Activated CD8-positive, alpha-beta memory T cell treated with anti-CD3 and anti-CD28 coated beads, Interleukin-2, amount 50 U/mL, for 1 hour (primary cell): ENCODE results near the gene ACTMAP.
"Not testable (repeated sequence)": the region's sequence is repeated elsewhere in the genome, so short reads cannot be mapped to it uniquely, and the experiment has no call there.

Experiments used
- DNase-seq: peaks from one replicate; pipeline ENCODE4 v3.0.0-alpha.2; 2020; ENCODE audit errors: extremely low read depth

ACTMAP gene

DNA sequence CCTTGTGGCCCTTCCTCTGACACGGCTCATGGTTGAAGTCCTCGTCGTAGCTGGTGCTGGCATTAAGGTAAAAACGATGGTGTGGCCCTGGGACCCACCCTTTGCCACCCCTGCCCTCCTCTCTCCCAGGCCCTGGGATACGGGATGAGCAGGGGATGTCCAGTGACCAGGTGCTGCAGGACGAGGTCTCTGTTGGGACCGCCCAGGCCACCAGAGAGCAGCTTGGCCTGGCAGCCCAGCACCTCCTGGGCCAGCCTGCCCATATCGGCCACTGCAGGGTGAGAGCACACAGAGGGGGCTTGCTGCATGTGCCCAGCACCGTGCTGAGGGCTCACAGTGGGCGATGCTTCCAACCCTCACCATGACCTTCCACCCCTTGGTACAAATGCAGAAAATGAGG is 6.4 kb downstream of the ACTMAP start:
- no peak for DNase-seq

- DNase-seq = no peak
These were observed 7.4 kb downstream of the ACTMAP start for GRCh38 chr19:40742886-40743285.

DNA sequence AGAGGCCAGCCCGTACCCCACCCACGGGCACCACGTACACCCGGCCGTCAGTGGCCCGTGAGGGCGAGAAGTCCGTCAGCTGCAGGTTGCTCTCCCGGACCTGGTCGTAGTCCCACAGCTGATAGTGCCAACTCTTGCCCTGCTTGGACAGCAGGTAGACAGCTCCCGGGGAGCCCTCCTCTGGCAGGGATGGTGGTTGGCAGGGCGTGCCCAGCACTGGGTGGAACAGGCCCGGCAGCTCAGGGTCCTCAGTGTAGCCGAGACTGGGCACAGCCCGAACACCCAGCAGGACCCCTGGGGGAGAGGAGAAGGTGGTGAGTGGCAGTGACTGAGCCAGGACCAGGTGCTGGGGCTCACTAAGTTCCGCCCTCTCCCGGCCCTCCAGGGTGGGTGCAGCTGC is 7.8 kb downstream of the ACTMAP start:
- DNase-seq = no peak

GRCh38 chr19:40741527-40742390 is 8.5 kb downstream of the ACTMAP start:
- no peak for DNase-seq

DNA sequence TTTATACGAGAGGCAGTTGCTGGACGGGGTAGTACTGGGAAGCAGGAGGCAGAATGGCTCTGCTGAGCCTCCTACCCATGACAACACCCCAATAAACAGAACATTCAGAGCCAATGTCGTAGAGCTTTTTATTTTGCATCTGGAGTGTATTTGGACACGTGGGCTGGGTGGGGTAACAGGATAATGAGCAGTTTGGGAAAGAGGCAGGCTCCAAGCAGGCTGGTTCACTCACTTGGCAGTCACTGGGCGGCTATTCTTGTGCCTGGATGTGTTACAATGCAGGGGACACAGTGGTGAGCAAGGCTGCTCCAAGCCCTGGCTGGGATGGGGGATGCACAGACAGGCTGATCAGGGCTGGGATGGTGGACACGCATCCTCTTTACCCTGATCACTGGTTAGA is 9.5 kb downstream of the ACTMAP start:
- DNase-seq = no peak

DNA sequence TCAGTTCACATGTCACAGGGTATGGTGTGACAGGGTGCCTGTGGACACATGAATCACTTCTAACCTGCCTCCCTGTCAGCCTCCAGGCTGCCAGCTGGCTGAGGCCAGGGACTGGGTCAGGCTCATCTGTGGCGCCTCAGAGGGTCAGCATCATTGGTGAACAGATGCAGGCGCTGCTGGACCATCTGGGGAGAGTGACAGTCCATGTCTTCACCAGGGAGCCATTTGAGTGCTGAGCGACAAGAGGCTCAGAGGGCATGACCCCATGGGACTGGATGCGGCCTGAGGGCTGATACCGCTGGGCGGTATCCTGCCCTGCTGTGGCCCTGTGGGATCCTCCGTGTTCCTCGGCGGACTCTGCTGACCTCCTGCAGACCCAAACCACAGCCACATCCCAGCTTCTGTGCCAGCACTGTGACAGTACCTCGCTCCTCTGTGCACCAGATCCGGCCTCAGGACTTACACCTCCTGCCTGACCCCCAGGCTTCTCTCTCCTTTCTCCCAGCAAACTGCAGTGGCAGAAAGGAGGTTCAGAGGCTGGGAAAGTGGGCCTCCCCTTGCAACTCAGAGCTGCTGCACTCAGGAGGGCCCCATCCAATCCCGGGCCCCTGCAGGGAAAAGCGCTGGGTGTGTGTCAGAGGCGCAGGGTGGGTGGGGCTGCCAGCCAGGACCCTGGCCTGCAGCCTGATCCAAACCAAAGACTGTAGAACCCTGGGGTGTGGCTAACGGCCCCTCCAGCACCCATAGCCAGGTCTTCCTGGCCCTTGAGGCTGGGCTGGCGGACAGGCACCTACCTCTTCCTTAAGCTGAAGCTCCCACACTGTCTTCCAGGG is 10.2 kb downstream of the ACTMAP start:
- no peak for DNase-seq

DNA sequence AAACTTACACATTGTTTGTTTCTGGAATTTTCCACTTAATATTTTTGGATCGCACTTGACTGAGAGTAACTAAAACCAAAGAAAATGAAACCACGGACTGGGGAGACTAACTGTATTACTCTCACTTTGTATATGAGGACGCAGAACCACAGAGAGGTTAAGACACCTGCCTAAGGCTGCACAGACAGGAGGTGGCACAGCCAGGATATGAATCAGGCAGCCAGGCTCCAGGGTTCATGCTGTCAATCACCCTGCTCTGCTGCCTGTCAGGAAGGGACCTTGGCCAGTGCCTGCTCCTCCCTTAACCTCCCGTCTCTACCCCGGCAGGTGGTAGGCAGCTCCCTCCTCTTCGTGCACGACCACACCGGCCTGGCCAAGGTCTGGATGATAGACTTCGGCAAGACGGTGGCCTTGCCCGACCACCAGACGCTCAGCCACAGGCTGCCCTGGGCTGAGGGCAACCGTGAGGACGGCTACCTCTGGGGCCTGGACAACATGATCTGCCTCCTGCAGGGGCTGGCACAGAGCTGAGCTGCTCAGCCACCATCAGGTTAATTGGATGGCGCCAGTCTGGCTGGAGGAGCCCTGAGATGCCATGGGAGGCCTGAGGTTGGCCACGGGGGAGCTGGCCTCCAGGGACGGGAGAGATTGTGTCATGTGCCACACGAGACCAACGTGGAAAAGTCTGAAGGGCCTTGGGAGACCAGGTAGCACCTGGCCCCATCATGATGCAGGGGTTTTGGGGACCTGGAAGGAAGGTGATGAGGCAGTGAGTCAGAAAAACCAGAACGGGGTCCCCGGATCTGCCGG is 11.0 kb downstream of the ACTMAP start:
- no peak for DNase-seq

- DNase-seq = no peak
These were observed 13.1 kb downstream of the ACTMAP start for GRCh38 chr19:40737102-40737644.

DNA sequence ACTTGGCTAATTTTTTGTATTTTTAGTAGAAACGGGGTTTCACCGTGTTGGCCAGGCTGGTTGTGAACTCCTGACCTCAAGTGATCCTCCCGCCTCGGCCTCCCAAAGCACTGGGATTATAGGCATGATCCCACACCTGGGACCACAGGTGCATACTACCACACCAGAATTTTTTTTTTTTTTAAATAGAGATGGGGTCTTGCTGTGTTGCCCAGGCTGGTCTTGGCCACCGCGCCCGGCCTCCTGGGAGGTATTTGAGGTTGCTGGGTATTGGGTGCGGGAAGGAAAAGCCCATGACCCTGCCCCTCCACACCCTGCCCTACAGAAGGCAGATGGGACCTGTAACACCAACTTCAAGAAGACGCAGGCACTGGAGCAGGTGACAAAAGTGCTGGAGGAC is 13.6 kb downstream of the ACTMAP start:
- DNase-seq = no peak

GRCh38 chr19:40735013-40735771 is 15.1 kb downstream of the ACTMAP start:
- no peak for DNase-seq

DNA sequence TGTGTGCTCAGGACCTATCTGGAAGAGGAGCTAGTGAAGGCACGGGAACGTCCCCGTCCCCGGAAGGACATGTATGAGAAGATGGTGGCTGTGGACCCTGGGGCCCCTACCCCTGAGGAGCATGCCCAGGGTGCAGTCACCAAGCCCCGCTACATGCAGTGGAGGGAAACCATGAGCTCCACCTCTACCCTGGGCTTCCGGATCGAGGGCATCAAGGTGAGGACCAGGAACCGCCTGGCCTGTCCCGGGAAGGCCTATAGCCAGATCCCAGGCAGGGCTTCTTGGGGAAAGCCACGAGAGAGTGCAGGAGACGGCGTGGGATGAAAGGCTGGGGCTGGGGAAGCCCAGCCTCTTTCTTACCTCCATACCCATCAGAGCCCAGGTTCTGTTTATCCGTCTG is 17.1 kb downstream of the ACTMAP start:
- no peak for DNase-seq

DNA sequence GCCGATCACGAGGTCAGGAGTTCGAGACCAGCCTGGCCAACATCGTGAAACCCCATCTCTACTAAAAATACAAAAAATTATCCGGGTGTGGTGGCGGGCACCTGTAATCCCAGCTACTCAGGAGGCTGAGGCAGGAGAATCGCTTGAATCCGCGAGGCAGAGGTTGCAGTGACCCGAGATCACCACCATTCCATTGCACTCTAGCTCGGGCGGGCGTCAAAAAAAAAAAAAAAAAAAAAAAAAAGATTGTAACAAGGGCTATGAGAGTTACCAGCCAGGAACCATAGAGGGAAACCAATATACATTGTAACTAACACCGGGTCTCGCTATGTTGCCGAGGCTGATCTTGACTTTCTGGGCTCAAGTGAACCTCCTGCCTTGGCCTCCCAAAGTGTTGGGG is 18.0 kb downstream of the ACTMAP start:
- not testable (repeated sequence) for DNase-seq

DNA sequence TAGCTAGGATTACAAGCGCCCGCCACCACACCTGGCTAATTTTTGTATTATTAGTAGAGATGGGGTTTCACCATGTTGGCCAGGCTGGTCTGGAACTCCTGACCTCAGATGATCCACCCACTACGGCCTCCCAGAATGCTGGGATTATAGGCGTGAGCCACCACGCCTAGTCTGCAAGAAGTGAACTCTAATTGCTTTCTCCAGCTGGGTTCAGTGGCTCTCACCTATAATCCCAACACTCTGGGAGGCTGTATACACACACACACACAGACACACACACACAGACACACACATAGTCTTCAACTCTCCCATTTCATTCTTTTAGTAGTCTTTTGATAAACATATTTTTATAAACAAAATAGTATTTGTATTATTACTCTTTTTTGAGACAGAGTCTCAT is 20.2 kb downstream of the ACTMAP start:
- DNase-seq = not testable (repeated sequence)

DNA sequence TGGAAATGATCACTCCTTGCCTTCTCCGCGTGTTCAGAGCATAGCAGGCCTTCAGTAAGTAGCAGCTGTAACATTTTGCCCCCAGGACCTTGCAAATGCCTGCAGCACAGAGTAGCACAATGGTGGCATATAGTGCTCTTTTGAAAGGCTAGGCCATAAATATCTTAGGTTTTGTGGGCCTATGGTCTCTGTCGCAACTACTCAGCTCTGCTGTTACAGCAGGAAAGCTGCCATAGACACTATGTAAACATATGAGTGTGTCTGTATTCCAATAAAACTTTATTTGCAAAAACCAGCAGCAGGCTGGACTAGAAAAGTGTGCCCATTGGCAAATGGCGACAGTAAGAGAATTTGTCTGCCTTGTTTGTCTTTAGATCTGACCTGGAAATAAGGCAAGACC is 24.0 kb downstream of the ACTMAP start:
- DNase-seq = no peak

- no peak for DNase-seq
These were observed 25.4 kb downstream of the ACTMAP start for GRCh38 chr19:40724855-40725254.

- no peak for DNase-seq
These were observed 26.0 kb downstream of the ACTMAP start for GRCh38 chr19:40724315-40724714.

- DNase-seq = no peak
These were observed 26.5 kb downstream of the ACTMAP start for GRCh38 chr19:40723661-40724254.

DNA sequence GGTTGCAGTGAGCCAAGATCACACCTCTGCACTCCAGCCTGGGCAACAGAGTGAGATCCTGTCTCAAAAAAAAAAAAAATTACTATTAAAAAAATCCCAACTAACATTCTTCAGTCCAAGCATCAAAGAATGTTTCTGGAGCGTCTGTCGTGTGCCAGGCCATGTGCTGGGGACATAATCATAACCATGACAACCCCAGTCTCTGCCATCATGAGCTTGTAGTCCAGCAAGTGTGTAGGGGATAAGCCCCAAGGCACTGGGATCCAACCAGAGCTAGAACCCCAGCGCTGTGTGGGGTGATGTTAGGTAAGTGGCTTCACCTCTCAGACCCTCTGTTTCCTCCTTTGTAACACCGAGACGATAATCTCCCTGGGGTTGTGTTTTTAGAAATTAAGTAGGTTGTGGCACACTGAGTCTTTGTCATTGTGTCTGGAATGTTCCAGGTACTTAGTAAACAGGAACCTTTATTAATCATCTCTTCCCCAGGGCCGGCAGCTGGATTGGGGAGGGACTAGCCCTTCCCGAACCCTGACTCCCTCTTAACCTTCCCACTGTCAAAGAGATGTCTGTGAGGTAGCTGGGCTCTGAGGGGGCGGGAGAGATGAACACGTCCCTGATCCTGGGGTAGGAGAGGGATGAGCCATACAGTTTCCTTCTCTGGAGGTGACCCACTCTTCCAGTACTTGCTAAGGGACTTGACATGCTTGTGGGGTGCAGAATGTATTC is 28.2 kb downstream of the ACTMAP start:
- DNase-seq = no peak

DNA sequence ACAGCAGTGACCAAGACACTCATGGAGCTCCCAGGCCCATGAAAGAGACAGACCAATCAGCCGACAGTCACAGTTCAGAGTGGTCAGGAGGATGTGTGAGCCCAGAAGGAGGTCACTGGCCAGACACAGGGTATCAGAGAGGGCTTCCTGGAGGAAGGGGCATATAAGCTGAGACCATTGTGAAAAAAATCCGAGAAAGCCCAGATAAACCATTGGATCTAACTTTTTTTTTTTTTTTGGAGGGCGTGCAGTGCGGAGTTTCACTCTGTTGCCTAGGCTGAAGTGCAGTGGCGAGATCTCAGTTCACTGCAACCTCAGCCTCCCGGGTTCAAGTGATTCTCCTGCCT is 29.2 kb downstream of the ACTMAP start:
- no peak for DNase-seq

- DNase-seq = no peak
These were observed 30.8 kb downstream of the ACTMAP start for GRCh38 chr19:40719414-40719894.
